Measurements from ENCODE around the gene STX18. TPM values are rescaled to one million over a fixed set of nuclear protein-coding genes. Genes with fewer than 3 reads are reported as not detected.

The STX18 gene
- total RNA-seq, 1 experiment from 2014 or later: 18.5 TPM

DNA sequence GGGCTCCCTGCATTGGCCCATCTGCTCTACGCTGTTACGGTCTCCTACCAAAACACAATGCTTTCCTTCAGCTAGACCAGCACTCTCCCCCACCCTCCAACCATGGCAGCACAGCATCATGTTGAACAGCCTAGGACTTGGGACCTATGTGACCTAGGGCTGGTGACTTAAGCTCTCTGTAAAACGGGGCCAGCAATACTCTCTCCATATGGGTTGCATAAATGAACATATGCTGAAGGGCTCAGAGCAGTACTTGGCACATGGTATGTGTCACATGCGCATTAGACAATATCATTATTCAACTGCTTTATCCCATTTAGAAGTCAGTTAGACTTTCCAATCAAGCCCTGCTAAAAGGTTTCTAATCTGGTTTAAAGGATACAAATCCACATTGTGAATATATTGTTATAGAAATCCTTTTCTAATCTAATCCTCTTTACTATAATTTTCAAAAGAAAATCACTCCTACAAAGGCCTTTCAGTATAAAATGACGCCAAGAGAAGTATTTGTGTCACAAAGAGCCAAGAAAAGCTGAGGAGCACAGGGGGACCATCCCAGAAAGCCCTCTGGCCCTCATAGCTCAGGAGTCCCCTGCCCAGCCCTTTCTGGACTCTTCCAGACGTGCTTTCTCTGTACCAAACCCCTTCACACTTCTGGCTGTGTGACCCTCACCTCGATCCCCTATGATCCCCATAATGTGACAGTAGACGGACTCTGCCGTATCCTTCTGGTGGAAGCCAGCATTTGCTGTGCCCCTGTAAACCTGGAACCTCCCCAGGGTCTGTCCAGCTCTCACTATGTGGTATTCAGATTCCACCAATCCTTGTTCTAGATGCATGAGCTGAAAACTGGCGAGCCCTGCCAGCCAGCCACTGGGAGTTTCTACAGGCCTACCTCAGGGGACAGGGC lies 112.6 kb downstream of the STX18 start:
- Histone ChIP-seq H3K27ac (ENCODE audit: low read depth, low read length) (no peak overlapping the region), H3K4me2 (ENCODE audit: low read length) (no peak overlapping the region), H3K79me2 (ENCODE audit: insufficient read depth, low read length) (no peaks in the 10 kb centered on the region), H3K36me3 (ENCODE audit: control insufficient read depth in 1 of 2, insufficient read depth in 2 of 2, low read length in 2 of 2) (no peaks in the 10 kb centered on the region; a peak in 2 of 4 replicates), H2AFZ (ENCODE audit: low read depth, low read length, poor library complexity, severe bottlenecking) (no peak overlapping the region), H3K4me1 (ENCODE audit: control insufficient read depth in 1 of 2, insufficient read depth in 2 of 2, low read length in 2 of 2) (peaks cover 0 to 27% of the 10 kb centered on the region in 2 experiments; a peak in 1 of 4 replicates), H3K9me2 (ENCODE audit: insufficient read depth) (no peaks in the 10 kb centered on the region), H3K27me3 (ENCODE audit: insufficient read depth, low read length) (no peaks in the 10 kb centered on the region), H3K9ac (ENCODE audit: low read length) (no peak overlapping the region), H4K20me1 (ENCODE audit: insufficient read depth) (no peaks in the 10 kb centered on the region), H3K9me3 (ENCODE audit: control insufficient read depth in 1 of 2, insufficient read depth in 1 of 2, low read depth in 1 of 2, low read length in 2 of 2) (no peaks in the 10 kb centered on the region), H3K4me3 (replicated peaks in 1 of 2; ENCODE audit: low read depth in 1 of 2, low read length in 2 of 2) (no peak overlapping the region)
- RAD21 ChIA-PET (ENCODE audit: low non-redundant PET in 1 of 2, low total read pairs in 2 of 2, uncharacterized antibody in 2 of 2, unreplicated experiment in 2 of 2): no interaction called here
- ATAC-seq: no peak
- POLR2A ChIA-PET: no interaction called here
- CTCF ChIA-PET: no interaction called here
- no TSS peak for BruUV-seq (replicated peaks)
- intact Hi-C loops (cut with micrococcal nuclease): no loop called here
- no peak for DNase-seq (ENCODE audit: low read depth, low spot score)
- TF ChIP-seq SP1 (IDR thresholded peaks at IDR 0.05; ENCODE audit: low read depth) (no peak), POLR2AphosphoS5 (IDR thresholded peaks at IDR 0.05; ENCODE audit: low read depth, low read length) (no peak), EGR1 (IDR thresholded peaks at IDR 0.05; ENCODE audit: low read depth) (no peak), SIN3A (IDR thresholded peaks at IDR 0.05; ENCODE audit: low read depth) (no peak), SRF (IDR thresholded peaks at IDR 0.05; ENCODE audit: low read depth) (no peak), TCF7L2 (IDR thresholded peaks at IDR 0.05; ENCODE audit: borderline replicate concordance, extremely low read depth, insufficient read depth, insufficient read length) (no peak), FOSL1 (IDR thresholded peaks at IDR 0.05; ENCODE audit: low read depth) (no peak), RAD21 (IDR thresholded peaks at IDR 0.05; ENCODE audit: low read depth) (no peak), ELF1 (IDR thresholded peaks at IDR 0.05; ENCODE audit: borderline replicate concordance, low read depth) (no peak), CEBPB (IDR thresholded peaks at IDR 0.05; ENCODE audit: low read depth) (no peak), JUND (IDR thresholded peaks at IDR 0.05) (no peak), YY1 (IDR thresholded peaks at IDR 0.05; ENCODE audit: extremely low read depth, insufficient replicate concordance, low read depth, low read length) (no peak), CBX3 (IDR thresholded peaks at IDR 0.05; ENCODE audit: low read depth) (no peak), POLR2A (IDR thresholded peaks at IDR 0.05; ENCODE audit: borderline replicate concordance, extremely low read depth, insufficient read depth, insufficient read length) (no peak)
- TF ChIP-seq, protein P1, sequence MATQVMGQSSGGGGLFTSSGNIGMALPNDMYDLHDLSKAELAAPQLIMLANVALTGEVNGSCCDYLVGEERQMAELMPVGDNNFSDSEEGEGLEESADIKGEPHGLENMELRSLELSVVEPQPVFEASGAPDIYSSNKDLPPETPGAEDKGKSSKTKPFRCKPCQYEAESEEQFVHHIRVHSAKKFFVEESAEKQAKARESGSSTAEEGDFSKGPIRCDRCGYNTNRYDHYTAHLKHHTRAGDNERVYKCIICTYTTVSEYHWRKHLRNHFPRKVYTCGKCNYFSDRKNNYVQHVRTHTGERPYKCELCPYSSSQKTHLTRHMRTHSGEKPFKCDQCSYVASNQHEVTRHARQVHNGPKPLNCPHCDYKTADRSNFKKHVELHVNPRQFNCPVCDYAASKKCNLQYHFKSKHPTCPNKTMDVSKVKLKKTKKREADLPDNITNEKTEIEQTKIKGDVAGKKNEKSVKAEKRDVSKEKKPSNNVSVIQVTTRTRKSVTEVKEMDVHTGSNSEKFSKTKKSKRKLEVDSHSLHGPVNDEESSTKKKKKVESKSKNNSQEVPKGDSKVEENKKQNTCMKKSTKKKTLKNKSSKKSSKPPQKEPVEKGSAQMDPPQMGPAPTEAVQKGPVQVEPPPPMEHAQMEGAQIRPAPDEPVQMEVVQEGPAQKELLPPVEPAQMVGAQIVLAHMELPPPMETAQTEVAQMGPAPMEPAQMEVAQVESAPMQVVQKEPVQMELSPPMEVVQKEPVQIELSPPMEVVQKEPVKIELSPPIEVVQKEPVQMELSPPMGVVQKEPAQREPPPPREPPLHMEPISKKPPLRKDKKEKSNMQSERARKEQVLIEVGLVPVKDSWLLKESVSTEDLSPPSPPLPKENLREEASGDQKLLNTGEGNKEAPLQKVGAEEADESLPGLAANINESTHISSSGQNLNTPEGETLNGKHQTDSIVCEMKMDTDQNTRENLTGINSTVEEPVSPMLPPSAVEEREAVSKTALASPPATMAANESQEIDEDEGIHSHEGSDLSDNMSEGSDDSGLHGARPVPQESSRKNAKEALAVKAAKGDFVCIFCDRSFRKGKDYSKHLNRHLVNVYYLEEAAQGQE (IDR thresholded peaks at IDR 0.05; ENCODE audit: low read depth): no peak
- TF ChIP-seq, protein P2, sequence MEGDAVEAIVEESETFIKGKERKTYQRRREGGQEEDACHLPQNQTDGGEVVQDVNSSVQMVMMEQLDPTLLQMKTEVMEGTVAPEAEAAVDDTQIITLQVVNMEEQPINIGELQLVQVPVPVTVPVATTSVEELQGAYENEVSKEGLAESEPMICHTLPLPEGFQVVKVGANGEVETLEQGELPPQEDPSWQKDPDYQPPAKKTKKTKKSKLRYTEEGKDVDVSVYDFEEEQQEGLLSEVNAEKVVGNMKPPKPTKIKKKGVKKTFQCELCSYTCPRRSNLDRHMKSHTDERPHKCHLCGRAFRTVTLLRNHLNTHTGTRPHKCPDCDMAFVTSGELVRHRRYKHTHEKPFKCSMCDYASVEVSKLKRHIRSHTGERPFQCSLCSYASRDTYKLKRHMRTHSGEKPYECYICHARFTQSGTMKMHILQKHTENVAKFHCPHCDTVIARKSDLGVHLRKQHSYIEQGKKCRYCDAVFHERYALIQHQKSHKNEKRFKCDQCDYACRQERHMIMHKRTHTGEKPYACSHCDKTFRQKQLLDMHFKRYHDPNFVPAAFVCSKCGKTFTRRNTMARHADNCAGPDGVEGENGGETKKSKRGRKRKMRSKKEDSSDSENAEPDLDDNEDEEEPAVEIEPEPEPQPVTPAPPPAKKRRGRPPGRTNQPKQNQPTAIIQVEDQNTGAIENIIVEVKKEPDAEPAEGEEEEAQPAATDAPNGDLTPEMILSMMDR (IDR thresholded peaks at IDR 0.05 in 2 of 3, conservative IDR thresholded peaks at IDR 0.05 in 1 of 3; ENCODE audit: borderline replicate concordance in 1 of 3, insufficient read depth in 1 of 3, low read depth in 2 of 3, low read length in 2 of 3): no peak
- TF ChIP-seq, protein P3, sequence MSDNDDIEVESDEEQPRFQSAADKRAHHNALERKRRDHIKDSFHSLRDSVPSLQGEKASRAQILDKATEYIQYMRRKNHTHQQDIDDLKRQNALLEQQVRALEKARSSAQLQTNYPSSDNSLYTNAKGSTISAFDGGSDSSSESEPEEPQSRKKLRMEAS (IDR thresholded peaks at IDR 0.05): no peak
- TF ChIP-seq, protein P4, sequence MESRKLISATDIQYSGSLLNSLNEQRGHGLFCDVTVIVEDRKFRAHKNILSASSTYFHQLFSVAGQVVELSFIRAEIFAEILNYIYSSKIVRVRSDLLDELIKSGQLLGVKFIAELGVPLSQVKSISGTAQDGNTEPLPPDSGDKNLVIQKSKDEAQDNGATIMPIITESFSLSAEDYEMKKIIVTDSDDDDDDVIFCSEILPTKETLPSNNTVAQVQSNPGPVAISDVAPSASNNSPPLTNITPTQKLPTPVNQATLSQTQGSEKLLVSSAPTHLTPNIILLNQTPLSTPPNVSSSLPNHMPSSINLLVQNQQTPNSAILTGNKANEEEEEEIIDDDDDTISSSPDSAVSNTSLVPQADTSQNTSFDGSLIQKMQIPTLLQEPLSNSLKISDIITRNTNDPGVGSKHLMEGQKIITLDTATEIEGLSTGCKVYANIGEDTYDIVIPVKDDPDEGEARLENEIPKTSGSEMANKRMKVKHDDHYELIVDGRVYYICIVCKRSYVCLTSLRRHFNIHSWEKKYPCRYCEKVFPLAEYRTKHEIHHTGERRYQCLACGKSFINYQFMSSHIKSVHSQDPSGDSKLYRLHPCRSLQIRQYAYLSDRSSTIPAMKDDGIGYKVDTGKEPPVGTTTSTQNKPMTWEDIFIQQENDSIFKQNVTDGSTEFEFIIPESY (IDR thresholded peaks at IDR 0.05; ENCODE audit: extremely low read depth, insufficient replicate concordance, low read length): no peak
